ENCODE results near the gene CARD19.
A peak's percentile ranks its signal among the peaks of the same experiment; 100 is the strongest.
"Not testable (repeated sequence)": the region's sequence is repeated elsewhere in the genome, so short reads cannot be mapped to it uniquely, and the experiment has no call there.

CARD19 gene

DNA sequence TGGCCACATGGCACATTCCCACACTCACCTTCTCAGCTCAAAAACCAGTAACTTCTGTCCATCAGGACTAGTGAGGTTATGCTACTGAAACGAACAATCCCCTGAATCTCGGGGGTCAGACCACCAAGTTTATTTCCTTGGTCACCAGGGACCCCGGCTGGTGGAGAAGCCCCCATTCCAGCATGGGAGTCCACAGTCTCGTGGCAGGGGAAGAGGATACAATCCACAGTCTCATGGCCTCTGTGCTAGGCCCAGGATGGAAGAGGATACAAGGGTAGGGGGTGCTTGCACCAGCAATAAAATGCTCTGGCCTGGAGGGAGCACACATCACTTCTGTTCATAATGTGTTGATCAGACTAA lies 7.4 kb upstream of the CARD19 start:
- no peak for DNase-seq (ENCODE audit: low read depth in 2 of 2)

GRCh38 chr9:93089024-93089423 lies 7.0 kb upstream of the CARD19 start:
- no peak for DNase-seq (ENCODE audit: low read depth in 2 of 2)

DNA sequence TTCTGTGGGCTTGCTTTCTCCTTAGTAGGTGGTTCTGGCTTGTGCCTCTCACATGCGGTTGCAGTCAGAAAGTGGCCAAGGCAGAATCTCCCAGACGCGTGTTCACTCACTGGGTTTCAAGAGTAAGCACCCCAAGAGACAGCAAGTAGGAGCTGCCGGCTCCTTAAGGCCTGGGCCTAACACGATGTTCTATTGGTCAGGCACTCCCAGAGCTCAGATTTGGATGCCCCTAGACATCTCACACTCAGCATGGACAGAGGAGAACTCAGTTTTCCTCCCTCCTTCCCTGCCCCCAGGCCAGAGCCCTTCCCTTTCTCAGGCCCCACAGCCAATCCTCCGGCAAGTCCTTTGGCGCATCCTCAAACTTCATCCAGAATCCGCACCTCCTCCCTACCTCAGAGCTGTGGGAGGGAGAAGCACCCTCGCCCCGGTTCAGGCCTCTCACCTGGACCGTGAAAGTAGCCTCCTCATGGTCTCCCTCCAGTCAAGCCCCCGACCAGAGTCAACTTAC lies 6.5 kb upstream of the CARD19 start:
- no peak for DNase-seq (ENCODE audit: low read depth in 2 of 2)

- DNase-seq (ENCODE audit: low read depth in 2 of 2) = no peak
These were observed 5.8 kb upstream of the CARD19 start for GRCh38 chr9:93090091-93090655.

DNA sequence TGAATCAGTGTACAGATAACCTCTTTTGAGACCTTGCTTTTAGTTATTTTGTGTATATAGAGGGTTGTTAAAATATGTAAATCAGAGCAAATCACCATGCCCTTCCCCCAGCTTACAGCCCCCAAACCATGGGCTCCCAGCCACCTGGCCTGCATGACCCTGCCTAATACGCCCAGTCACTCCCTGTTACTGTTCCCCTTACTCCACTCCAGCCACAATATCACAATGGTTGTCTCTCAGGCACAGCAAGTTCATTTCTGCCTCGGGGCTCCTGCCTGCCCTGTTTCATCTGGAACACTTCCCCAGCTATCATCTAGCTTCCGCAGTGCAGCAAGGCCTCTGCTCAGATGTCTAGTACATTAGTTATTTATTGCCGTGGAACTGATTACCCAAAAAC lies 5.0 kb upstream of the CARD19 start:
- no peak for DNase-seq (ENCODE audit: low read depth in 2 of 2)

- DNase-seq (ENCODE audit: low read depth in 2 of 2) = peak in 1 of 2 donors; percentile 58
These were observed 4.5 kb upstream of the CARD19 start for GRCh38 chr9:93091453-93092081.

- DNase-seq (ENCODE audit: low read depth in 2 of 2) = no peak
These were observed 3.6 kb upstream of the CARD19 start for GRCh38 chr9:93092251-93092991.

DNA sequence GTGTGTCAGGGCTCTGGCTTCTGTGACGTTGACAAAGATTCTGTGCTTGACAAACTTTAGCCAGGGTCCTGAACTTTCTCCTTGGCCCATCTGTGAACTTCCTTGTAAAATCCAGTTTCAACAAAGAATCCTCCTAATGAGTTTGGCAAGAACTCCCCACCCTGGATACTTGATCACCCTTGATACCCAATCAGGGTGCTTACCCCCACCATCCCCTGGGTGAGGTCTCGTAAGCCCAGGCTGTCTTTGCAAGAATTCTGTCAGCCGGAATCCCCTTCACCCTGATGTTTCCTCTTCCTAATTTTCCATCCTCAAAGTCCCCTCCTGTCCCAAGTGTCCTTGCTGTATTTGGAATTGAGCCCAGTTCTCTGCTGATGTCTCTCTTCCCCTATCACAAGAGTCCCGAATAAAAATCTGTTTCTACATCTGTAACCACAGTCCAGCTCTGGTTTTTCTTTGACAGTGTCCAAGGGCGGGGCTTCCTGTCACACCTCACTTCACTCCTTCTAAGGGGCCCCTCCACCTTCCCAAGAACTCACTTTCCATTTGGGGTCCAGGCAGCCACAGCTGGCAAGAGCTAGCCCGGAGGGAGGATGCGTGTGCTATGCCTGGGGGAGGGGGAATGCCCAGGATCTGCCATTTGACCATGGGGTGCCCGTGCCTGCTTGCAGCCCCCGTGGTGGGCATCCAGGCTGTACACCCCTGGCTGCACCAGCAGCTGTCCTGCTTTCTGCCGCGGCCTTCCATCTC lies 2.7 kb upstream of the CARD19 start:
- DNase-seq (ENCODE audit: low read depth in 2 of 2) = no peak

GRCh38 chr9:93093877-93094657 lies 1.9 kb upstream of the CARD19 start:
- DNase-seq (ENCODE audit: low read depth in 2 of 2) = no peak

GRCh38 chr9:93094658-93095204 lies 1.3 kb upstream of the CARD19 start:
- no peak for DNase-seq (ENCODE audit: low read depth in 2 of 2)

DNA sequence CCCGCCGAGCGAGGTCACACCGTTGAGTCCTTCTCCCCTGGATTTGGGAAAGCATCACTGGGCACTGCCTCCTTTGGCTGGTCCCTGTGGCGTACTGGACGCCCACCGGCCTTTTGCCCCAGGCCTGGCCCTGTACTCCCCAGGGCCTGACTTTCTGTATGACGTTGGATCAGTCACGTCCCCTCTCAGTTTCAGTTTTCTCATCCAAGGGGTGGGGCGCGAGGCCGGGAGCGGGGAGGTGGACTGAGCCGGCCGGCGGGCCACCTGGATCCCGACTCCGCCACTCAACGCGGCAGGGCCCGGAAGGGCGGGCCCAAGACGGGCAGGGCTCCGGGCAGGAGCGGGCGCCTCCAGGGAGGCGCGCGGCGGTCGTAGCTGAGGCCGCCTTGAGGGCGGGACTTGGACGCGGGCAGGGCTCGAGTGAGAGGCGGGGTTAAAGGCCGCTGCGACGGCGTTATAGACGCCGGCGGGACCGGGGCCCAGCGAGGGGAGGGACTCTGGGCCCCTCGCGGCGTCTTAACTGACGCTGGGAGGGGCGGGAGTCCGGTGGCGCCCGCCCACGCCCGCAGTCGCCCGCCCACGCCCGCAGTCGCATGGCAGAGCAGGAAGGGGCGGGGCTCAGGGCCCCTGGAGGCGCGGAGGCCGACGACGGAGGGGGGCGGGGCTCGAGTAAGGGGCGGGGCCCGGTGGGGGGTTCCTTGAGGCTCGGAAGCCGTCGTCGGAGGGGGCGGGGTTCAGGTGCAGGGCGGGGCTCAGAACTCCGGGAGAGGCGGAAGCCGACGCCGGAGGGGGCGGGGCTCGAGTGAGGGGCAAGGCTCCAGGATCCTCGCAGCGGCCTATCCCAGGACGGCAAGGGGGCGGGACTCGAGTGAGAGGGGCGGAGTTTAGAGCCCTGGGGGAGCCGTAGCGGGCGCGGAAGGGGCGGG lies 549 bp upstream of the CARD19 start:
- peak; percentile 100 for DNase-seq (ENCODE audit: low read depth in 2 of 2)

DNA sequence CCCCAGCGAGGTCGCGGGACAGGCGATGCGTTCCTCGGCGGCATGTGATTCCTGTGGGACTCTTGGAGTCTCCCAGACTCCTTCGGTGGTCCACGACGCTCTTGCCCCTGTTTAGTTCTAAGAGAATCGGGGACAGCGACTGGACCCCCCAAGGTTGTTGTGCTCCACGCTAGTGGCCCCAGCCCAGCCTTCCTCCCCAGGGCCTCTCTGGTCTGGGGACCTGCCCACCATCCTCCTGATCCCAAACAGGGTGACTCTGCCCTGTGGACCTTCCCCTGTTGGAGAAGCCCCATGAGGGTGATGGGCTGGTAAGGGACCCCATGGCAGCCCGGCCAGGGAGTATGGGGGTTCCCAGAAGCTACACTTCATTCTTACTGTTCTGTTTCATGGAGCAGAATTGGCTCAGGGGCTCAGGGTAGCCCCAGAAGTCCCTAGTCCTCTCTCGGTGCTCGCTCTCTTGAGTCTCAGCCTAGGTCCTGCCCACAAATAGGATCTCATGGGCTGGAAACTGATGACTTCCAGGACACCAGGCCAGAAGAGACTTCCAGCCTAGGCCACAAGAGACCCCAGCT lies 880 bp downstream of the CARD19 start:
- no peak for DNase-seq (ENCODE audit: low read depth in 2 of 2)

- no peak for DNase-seq (ENCODE audit: low read depth in 2 of 2)
These were observed 1.6 kb downstream of the CARD19 start for GRCh38 chr9:93097511-93098201.

GRCh38 chr9:93098236-93098946 lies 2.4 kb downstream of the CARD19 start:
- peak; percentile 65 to 68 for DNase-seq (ENCODE audit: low read depth in 2 of 2)

GRCh38 chr9:93099551-93100275 lies 3.7 kb downstream of the CARD19 start:
- DNase-seq (ENCODE audit: low read depth in 2 of 2) = no peak

- DNase-seq (ENCODE audit: low read depth in 2 of 2) = no peak
These were observed 4.2 kb downstream of the CARD19 start for GRCh38 chr9:93100276-93100636.

DNA sequence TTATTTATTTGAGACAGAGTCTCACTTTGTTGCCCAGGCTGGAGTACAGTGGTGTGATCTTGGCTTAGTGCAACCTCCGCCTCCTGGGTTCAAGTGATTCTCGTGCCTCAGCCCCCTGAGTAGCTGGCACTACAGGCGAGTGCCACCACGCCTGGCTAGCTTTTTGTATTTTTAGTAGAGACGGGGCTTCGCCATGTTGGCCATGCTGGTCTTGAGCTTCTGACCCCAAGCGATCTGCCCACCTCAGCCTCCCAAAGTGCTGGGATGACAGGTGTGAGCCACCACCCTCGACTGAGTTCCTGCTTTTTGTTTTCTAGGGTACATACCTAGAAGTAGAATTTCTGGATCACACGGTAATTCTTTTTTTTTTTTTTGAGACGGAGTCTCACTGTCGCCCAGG lies 5.1 kb downstream of the CARD19 start:
- not testable (repeated sequence) for DNase-seq (ENCODE audit: low read depth in 2 of 2)

GRCh38 chr9:93105620-93106019 lies 9.6 kb downstream of the CARD19 start:
- no peak for DNase-seq (ENCODE audit: low read depth in 2 of 2)

All from stimulated activated CD8-positive, alpha-beta memory T cell treated with anti-CD3 and anti-CD28 coated beads, Interleukin-2, amount 100 ng/mL, for 48 hours (primary cell).